ENCODE results near the gene PLEKHG4.

PLEKHG4 gene

DNA sequence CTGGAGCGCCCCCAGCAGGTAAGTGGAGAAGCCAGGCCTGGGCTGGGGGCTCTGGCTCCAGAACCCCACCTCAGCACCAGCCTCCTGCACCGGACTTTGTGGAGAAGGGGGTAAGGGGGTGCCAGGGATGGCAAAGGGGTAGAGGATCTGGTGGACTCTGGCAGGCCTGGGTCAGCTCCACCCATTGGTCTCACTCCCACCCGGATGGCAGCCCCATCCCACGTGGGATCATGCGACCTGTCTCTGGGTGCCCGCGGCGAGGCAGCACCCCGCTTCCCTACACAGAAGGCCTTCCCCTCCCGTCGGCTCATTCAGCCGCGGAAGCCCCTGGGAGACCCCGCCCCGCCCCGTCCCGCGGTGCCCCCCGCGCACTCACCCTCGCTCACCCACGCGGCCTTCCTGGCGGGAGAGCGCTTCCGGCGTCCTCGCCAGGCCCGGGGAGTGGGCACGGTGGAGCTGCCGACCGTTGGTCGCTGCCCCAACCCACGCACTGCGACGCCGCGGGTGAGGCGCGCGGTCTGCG lies 498 bp upstream of the PLEKHG4 start:
- TF ChIP-seq ZFX (IDR thresholded peaks at IDR 0.05; ENCODE audit: borderline replicate concordance), result no peak
- TF ChIP-seq, protein P1, sequence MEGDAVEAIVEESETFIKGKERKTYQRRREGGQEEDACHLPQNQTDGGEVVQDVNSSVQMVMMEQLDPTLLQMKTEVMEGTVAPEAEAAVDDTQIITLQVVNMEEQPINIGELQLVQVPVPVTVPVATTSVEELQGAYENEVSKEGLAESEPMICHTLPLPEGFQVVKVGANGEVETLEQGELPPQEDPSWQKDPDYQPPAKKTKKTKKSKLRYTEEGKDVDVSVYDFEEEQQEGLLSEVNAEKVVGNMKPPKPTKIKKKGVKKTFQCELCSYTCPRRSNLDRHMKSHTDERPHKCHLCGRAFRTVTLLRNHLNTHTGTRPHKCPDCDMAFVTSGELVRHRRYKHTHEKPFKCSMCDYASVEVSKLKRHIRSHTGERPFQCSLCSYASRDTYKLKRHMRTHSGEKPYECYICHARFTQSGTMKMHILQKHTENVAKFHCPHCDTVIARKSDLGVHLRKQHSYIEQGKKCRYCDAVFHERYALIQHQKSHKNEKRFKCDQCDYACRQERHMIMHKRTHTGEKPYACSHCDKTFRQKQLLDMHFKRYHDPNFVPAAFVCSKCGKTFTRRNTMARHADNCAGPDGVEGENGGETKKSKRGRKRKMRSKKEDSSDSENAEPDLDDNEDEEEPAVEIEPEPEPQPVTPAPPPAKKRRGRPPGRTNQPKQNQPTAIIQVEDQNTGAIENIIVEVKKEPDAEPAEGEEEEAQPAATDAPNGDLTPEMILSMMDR (IDR thresholded peaks at IDR 0.05), result no peak
- H3K27ac ChIP-seq, result peak overlapping the region; percentile 78

DNA sequence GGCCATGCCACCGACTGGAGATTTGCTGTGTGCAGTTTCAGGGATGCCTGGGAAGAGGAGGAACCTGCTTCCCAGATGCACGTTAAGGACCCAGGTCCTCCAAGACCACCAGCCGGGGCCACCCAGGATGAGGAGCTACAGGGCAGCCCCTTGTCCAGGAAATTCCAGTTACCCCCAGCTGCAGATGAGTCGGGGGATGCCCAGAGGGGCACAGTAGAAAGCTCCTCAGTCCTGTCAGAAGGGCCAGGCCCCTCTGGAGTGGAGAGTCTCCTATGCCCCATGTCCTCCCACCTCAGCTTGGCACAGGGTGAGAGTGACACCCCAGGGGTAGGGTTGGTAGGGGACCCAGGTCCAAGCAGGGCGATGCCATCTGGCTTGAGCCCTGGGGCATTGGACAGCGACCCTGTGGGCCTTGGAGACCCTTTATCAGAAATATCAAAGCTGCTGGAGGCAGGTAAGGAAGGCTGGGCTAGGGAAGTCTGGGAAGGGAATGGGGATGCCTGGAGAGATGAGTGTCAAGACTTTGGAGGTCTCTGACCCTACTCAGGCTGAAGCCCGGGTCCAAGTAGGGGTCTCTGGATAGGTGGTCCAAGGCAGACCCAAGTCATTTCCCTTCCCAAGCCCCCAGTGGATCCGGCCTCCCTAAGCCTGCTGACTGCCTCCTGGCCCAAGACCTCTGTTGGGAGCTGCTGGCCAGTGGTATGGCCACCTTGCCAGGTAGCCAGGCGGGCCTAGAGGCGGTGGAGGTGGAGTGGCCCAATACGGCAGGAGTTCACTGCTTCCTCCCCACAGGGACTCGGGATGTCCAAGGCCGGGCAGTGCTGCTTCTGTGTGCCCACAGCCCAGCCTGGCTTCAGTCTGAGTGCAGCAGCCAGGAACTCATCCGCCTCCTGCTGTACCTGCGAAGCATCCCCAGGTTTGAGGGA lies 1.0 kb downstream of the PLEKHG4 start:
- no peak overlapping the region for H3K27ac ChIP-seq
- TF ChIP-seq, protein P1 (IDR thresholded peaks at IDR 0.05), result no peak
- no peak for TF ChIP-seq ZFX (IDR thresholded peaks at IDR 0.05; ENCODE audit: borderline replicate concordance)

DNA sequence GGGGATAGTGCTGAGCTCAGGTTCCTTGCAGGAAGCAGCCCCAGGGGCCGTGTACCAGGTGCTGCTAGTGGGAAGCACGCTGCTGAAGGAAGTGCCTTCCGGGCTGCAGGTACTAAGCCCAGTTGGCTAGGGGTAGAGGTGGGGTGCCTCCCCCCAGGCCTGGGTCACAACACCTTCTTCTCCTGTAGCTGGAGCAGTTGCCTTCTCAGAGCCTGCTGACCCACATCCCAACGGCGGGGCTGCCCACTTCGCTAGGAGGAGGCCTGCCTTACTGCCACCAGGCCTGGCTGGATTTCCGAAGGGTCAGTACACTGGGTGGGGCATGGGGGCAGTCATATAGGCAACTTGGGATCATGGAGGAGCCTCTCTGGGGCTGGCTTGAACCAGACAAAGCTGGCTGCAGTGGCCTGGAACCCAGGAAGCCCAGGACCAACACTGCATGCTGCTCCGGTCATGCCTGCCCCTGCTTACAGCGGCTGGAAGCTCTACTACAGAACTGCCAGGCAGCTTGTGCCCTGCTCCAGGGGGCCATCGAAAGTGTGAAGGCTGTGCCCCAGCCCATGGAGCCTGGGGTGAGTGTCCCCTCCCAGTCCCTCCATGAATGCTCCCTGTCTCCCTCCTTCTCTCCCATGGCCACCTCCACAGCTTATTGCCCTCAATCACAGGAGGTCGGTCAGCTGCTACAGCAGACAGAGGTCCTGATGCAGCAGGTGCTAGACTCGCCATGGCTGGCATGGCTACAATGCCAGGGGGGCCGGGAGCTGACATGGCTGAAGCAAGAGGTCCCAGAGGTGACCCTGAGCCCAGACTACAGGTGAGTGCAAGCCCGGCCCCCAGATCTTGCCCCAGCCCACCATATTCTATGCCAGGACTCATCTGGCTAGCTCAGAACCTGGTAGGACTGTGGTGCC lies 2.5 kb downstream of the PLEKHG4 start:
- TF ChIP-seq, protein P1 (IDR thresholded peaks at IDR 0.05), result no peak
- no peak for TF ChIP-seq ZFX (IDR thresholded peaks at IDR 0.05; ENCODE audit: borderline replicate concordance)
- no peak overlapping the region for H3K27ac ChIP-seq

DNA sequence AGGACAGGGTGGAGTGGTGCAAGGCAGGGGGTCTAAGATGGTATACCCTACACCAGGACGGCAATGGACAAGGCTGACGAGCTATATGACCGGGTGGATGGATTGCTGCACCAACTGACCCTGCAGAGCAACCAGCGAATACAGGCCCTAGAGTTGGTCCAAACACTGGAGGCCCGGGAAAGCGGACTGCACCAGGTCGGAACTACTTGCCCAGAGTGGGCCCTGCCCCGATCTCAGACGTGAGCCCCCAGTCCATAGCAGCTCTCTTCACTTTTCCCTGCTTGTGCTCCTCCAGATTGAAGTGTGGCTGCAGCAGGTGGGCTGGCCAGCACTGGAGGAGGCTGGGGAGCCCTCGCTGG lies 3.1 kb downstream of the PLEKHG4 start:
- no peak overlapping the region for H3K27ac ChIP-seq
- TF ChIP-seq, protein P1 (IDR thresholded peaks at IDR 0.05), result no peak
- TF ChIP-seq ZFX (IDR thresholded peaks at IDR 0.05; ENCODE audit: borderline replicate concordance), result no peak

DNA sequence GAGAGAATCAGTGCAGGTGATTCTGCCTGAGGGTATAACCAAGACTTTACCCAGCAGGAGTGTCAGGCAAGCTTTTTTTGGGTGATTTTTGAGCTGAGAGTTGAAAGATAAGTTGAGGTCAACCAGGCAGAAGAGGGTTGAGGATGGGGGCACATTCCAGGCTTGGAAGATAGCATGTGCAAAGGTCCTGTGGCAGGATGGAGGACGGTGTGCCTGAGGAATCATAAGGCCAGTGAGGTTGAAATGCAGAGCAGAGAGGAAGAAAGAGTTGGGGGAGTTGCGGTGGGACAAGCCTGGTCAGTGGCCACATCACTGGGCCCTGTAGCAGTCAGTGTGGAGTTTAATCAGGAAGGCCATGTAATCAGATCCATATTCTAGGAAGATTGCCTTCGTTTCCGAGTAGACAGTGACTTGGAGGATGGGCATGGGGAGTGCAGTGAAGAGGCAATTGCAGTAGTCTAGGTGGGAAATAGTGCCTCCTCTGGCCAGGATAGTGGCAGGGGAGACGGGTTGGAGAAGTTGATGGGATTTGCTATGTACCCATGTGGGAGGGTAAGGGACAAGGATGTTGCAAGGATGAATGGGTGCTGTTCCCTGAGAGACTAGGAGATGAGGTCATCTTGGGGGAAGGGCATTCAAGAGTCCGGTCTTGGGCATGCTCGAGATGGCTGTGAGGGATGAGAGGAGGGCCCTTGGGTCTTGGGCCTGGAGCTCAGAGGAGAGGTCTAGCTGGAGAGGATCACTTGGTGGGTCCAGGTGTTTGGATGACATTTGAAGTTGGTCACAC lies 3.9 kb downstream of the PLEKHG4 start:
- no peak overlapping the region for H3K27ac ChIP-seq
- TF ChIP-seq, protein P1 (IDR thresholded peaks at IDR 0.05), result 0 out of 2 replicates have a peak, but pooled peaks have one; percentile 5
- no peak for TF ChIP-seq ZFX (IDR thresholded peaks at IDR 0.05; ENCODE audit: borderline replicate concordance)

DNA sequence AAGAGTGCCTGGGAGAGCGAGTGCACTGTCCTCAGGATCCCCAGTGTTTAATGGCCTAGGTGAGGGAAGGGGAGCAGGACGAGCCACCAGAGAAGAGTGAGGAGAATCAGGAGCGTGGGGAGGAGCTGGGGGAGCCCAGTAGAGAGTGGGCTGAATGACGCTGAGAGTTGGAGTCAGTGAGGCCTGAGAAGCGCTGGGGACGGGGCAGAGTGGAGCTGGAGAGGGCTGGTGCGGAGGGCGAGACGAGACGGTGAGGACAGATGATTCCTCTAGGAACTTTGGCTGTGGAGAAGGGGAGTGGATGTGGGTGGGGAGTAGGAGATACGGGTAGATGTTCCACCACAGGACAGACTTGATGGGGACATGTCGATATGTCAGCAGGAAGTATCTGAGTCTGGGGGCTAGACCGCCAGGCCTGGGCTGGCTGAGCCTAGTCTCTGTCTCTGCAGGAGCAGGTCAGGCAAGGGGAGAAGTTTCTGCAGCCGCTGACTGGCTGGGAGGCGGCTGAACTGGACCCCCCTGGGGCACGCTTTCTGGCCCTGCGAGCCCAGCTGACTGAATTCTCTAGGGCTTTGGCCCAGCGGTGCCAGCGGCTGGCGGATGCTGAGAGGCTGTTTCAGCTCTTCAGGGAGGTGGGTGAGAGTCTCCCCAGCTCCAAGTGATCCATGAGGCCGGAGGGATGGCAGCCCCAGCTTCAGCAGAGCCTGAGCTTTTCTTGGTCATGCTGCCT lies 4.7 kb downstream of the PLEKHG4 start:
- H3K27ac ChIP-seq, result no peak overlapping the region
- no peak for TF ChIP-seq ZFX (IDR thresholded peaks at IDR 0.05; ENCODE audit: borderline replicate concordance)
- TF ChIP-seq, protein P1 (IDR thresholded peaks at IDR 0.05), result no peak

Data from 22Rv1 (cell line).